GM23248 (cell line): ENCODE data around the gene DNAJB2. TPM values are rescaled to one million over a fixed set of nuclear protein-coding genes. Genes with fewer than 3 reads are reported as not detected.
A peak's percentile ranks its signal among the peaks of the same experiment; 100 is the strongest.

Experiments
- DNase-seq: peaks from one replicate; pipeline ENCODE4 v3.0.0-alpha.2; 2015
- H2AFZ ChIP-seq: fragments of 200-600 bp; sonication (generic); 2 replicates; pipeline ENCODE4 v1.6.1; 2016; ENCODE audit warnings: antibody characterized with exemption
- H3F3A ChIP-seq: fragments of 200-600 bp; sonication (generic); 2 replicates; pipeline ENCODE4 v1.6.1; 2016; ENCODE audit warnings: mild to moderate bottlenecking, antibody characterized with exemption, mixed run types; ENCODE audit not compliant: insufficient read depth
- H3K27ac ChIP-seq: fragments of 200-600 bp; sonication (generic); 2 replicates; pipeline ENCODE4 v1.5.1; 2016; ENCODE audit warnings: mild to moderate bottlenecking
- H3K27me3 ChIP-seq: fragments of 200-600 bp; sonication (generic); replicated peaks from 2 replicates; pipeline ENCODE4 v1.6.1; 2016; ENCODE audit warnings: mild to moderate bottlenecking; ENCODE audit not compliant: insufficient read depth
- H3K36me3 ChIP-seq: fragments of 200-600 bp; sonication (generic); 2 replicates; pipeline ENCODE4 v1.6.1; 2016; ENCODE audit warnings: low read depth, mild to moderate bottlenecking
- H3K4me1 ChIP-seq: fragments of 200-600 bp; sonication (generic); 2 replicates; pipeline ENCODE4 v1.6.1; 2016; ENCODE audit warnings: mild to moderate bottlenecking; ENCODE audit not compliant: insufficient read depth
- H3K4me2 ChIP-seq: fragments of 200-600 bp; sonication (generic); one replicate; pipeline ENCODE4 v1.6.1; 2016; ENCODE audit warnings: mild to moderate bottlenecking; ENCODE audit not compliant: unreplicated experiment
- H3K4me3 ChIP-seq: fragments of 200-600 bp; sonication (generic); 2 replicates; pipeline ENCODE4 v1.5.1; 2016; ENCODE audit warnings: mild to moderate bottlenecking
- H3K79me2 ChIP-seq: fragments of 200-600 bp; sonication (generic); 2 replicates; pipeline ENCODE4 v1.6.1; 2016; ENCODE audit warnings: mild to moderate bottlenecking; ENCODE audit not compliant: insufficient read depth
- H3K9ac ChIP-seq: fragments of 200-600 bp; sonication (generic); 2 replicates; pipeline ENCODE4 v1.6.1; 2016; ENCODE audit warnings: mild to moderate bottlenecking
- H3K9me2 ChIP-seq: fragments of 200-600 bp; sonication (generic); 2 replicates; pipeline ENCODE4 v1.6.1; 2016; ENCODE audit warnings: mixed run types, mild to moderate bottlenecking, moderate library complexity; ENCODE audit not compliant: insufficient read depth
- H3K9me3 ChIP-seq: fragments of 200-600 bp; sonication (generic); one replicate; pipeline ENCODE4 v1.6.1; 2017; ENCODE audit warnings: low read depth
- H4K20me1 ChIP-seq: fragments of 200-600 bp; sonication (generic); 2 replicates; pipeline ENCODE4 v1.6.0; 2016; ENCODE audit not compliant: insufficient read depth
- EZH2 ChIP-seq: fragments of 200-600 bp; sonication (generic); IDR thresholded peaks from 2 replicates; pipeline ENCODE4 v1.6.1; 2018; ENCODE audit warnings: antibody characterized with exemption, mild to moderate bottlenecking; ENCODE audit not compliant: insufficient read depth, poor library complexity, severe bottlenecking
- EZH2phosphoT487 ChIP-seq: fragments of 200-600 bp; sonication (generic); IDR thresholded peaks from 2 replicates; pipeline ENCODE4 v1.6.1; 2018; ENCODE audit warnings: antibody characterized with exemption, moderate library complexity, mild to moderate bottlenecking, low read depth; ENCODE audit not compliant: insufficient read depth
- WGBS, 2 experiments: methylation state at CpG; one replicate each; pipeline ENCODE4 v1.1.6; 2015 to 2017; ENCODE audit warnings: low lambda C conversion rate in 2 of 2, low coverage in 1 of 2; ENCODE audit errors: missing lambda C conversion rate in 2 of 2; 5-methylcytosine and 5-hydroxymethylcytosine counted together
- in situ Hi-C: fragments of 300-500 bp; cut with MboI; formaldehyde crosslinking; loops from 2 replicates; pipeline ENCODE4 v1.15.0; 2020
- polyA plus RNA-seq: library from polyadenylated mRNA; unstranded; fragments of >200 nt; fragmentation: Nextera tagmentation; extraction: Ambion mirVana; gene quantifications from 2 replicates; pipeline ENCODE4 v1.2.1, GENCODE V29; 2016
- total RNA-seq: library from RNA; depleted of rRNA; stranded (reverse); fragments of >200 nt; shearing (Covaris generic); gene quantifications from 2 replicates; pipeline ENCODE4 v1.2.3, GENCODE V29; 2014

The DNAJB2 gene
- total and polyA plus RNA-seq, 2 experiments from 2014 or later, result 12.6 to 53.7 TPM

DNA sequence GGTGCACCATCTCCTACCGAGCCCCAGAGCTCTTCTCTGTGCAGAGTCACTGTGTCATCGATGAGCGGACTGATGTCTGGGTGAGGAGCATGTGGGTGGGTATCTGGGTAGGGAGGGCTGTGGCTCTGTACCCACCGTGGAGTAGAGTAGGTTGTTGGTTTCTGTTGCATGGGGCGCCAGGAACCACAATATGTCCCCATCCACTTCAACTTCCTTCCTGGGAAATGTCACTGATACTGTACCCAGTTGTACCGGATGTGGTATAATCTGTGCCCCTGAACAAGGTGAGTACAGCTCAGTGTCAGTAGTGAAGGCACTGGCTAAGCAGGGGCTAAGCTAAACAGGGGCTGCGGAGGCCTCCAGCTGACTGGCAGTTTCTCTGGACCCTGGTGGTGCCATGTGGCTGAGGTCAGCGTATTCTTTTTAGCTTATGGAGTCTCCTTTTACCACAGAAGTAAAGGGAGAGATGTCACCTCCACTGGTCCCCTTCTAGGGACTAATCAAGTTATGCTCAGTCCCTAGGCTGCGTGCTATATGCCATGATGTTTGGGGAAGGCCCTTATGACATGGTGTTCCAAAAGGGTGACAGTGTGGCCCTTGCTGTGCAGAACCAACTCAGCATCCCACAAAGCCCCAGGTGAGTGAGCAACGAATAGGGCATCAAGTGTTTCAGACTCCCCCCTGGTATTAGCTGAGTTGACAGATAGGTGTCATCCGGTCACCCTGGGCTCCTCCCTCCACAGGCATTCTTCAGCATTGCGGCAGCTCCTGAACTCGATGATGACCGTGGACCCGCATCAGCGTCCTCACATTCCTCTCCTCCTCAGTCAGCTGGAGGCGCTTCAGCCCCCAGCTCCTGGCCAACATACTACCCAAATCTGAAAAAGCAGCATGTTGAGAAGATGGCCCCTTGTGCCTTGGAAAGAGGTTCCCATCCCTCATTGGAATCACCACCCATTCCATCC, 31.2 kb upstream of the DNAJB2 start:
- 92 to 96% methylated on average over 17 of the region's 17 CpGs for WGBS, 2 experiments
- in situ Hi-C loops, result no loop called here

DNA sequence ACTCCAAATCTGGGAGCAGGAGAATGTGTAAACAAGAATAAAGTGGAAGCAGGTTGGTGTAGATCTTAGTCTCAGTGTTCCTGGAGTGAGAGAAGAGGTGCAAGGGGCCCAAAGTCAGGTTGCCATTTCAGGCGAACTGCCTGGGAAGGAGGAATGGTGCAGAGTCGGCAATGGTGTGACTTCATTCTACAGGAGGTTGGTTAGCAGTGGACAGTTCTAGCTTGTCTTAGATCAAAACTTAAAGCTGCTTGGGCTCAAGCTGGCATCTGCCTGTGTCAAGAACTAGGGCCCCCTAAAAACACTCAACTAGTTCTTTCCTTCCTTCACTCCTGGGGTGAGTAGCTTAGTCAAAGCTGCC, 30.3 kb upstream of the DNAJB2 start:
- peak overlapping the region; percentile 66 for H3K9ac ChIP-seq

More for the DNA sequence above, 31.2 kb upstream of the DNAJB2 start:
- H3K9me3 ChIP-seq, result no peaks in the 10 kb centered on the region
- peaks cover 34% of the 10 kb centered on the region for H3K79me2 ChIP-seq
- no peak overlapping the region for H3K4me2 ChIP-seq
- H2AFZ ChIP-seq, result no peak overlapping the region
- H3K27ac ChIP-seq, result peak overlapping the region; percentile 89
- no peak for TF ChIP-seq EZH2
- no peak for TF ChIP-seq EZH2phosphoT487
- H3K9ac ChIP-seq, result no peak overlapping the region
- H3K27me3 ChIP-seq, result no peaks in the 10 kb centered on the region
- no peak for DNase-seq
- no peaks in the 10 kb centered on the region for H4K20me1 ChIP-seq
- no peaks in the 10 kb centered on the region for H3K9me2 ChIP-seq
- peaks cover 43% of the 10 kb centered on the region for H3F3A ChIP-seq
- H3K4me3 ChIP-seq, result no peak overlapping the region
- H3K4me1 ChIP-seq, result peaks cover 49% of the 10 kb centered on the region
- no peaks in the 10 kb centered on the region for H3K36me3 ChIP-seq

GRCh38 chr2:219249203-219249980, 29.8 kb upstream of the DNAJB2 start:
- TF ChIP-seq EZH2, result no peak
- no peak for TF ChIP-seq EZH2phosphoT487
- Histone ChIP-seq H4K20me1 (no peaks in the 10 kb centered on the region), H3K9ac (peak overlapping the region; percentile 66), H2AFZ (0 out of 2 replicates have a peak overlapping the region, but pooled peaks have one; percentile 2), H3K4me2 (peak overlapping the region; percentile 80), H3K4me1 (peaks cover 54% of the 10 kb centered on the region), H3K79me2 (peaks cover 30% of the 10 kb centered on the region), H3K36me3 (no peaks in the 10 kb centered on the region), H3K27me3 (no peaks in the 10 kb centered on the region), H3K27ac (peak overlapping the region; percentile 89), H3K4me3 (peak overlapping the region; percentile 28; the same call in 1 of the 2 replicates), H3K9me2 (no peaks in the 10 kb centered on the region), H3K9me3 (no peaks in the 10 kb centered on the region), H3F3A (peaks cover 43% of the 10 kb centered on the region)
- WGBS, 2 experiments, result 20 to 22% methylated on average over 7 of the region's 7 CpGs
- DNase-seq, result peak; percentile 92
- in situ Hi-C loops, result no loop called here

More for the DNA sequence above, 30.3 kb upstream of the DNAJB2 start:
- H3F3A ChIP-seq, result peaks cover 43% of the 10 kb centered on the region
- H3K27me3 ChIP-seq, result no peaks in the 10 kb centered on the region
- H3K9me3 ChIP-seq, result no peaks in the 10 kb centered on the region
- WGBS, 2 experiments, result 68 to 77% methylated on average over 2 of the region's 2 CpGs
- H2AFZ ChIP-seq, result no peak overlapping the region
- H3K4me1 ChIP-seq, result peaks cover 56% of the 10 kb centered on the region
- no peaks in the 10 kb centered on the region for H3K36me3 ChIP-seq
- in situ Hi-C loops, result no loop called here
- TF ChIP-seq EZH2phosphoT487 (no peak), EZH2 (no peak)
- peak overlapping the region; percentile 89 for H3K27ac ChIP-seq
- H3K4me2 ChIP-seq, result peak overlapping the region; percentile 80
- peak; percentile 24 for DNase-seq
- H4K20me1 ChIP-seq, result no peaks in the 10 kb centered on the region
- H3K79me2 ChIP-seq, result peaks cover 34% of the 10 kb centered on the region
- H3K9me2 ChIP-seq, result no peaks in the 10 kb centered on the region
- H3K4me3 ChIP-seq, result peak overlapping the region; percentile 28; the same call in 1 of the 2 replicates

DNA sequence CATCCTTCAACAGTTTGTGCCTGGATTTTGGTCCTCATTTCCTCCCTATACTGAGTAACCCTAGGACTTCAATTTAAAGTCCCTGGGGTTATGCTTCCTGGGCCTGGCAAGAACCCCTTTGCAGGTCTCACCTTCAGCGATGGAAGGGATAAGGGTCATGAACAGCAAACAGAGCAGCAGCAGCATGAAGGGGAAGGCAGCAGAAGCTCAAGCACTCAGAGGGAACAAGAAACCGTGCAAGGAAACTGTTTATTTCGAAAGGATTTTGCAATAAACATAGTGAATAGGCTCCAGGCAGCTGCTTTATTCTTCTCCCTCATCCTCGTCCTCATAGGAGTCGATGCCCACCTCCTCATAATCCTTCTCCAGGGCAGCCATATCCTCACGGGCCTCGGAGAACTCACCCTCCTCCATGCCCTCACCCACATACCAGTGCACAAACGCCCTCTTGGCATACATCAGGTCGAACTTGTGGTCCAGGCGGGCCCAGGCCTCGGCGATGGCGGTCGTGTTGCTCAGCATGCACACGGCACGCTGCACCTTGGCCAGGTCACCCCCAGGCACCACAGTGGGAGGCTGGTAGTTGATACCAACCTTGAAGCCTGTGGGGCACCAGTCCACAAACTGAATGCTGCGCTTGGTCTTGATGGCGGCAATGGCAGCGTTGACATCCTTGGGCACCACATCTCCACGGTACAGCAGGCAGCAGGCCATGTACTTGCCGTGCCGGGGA, 29.0 kb upstream of the DNAJB2 start:
- peaks cover 49% of the 10 kb centered on the region for H3K4me1 ChIP-seq
- no peaks in the 10 kb centered on the region for H3K9me2 ChIP-seq
- in situ Hi-C loops, result no loop called here
- H3K36me3 ChIP-seq, result no peaks in the 10 kb centered on the region
- peaks cover 50% of the 10 kb centered on the region for H3F3A ChIP-seq
- peak overlapping the region; percentile 89 for H3K27ac ChIP-seq
- 80 to 83% methylated on average over 22 of the region's 22 CpGs for WGBS, 2 experiments
- no peak overlapping the region for H2AFZ ChIP-seq
- H3K27me3 ChIP-seq, result no peaks in the 10 kb centered on the region
- H4K20me1 ChIP-seq, result no peaks in the 10 kb centered on the region
- TF ChIP-seq EZH2phosphoT487 (no peak), EZH2 (no peak)
- peak overlapping the region; percentile 80 for H3K4me2 ChIP-seq
- no peak overlapping the region; the same call in 1 of the 2 replicates for H3K4me3 ChIP-seq
- H3K9ac ChIP-seq, result peak overlapping the region; percentile 66
- H3K9me3 ChIP-seq, result no peaks in the 10 kb centered on the region
- peak; percentile 33 for DNase-seq
- H3K79me2 ChIP-seq, result peaks cover 22% of the 10 kb centered on the region
